GM21515 (cell line): ENCODE measurements around the gene APBB2.
"Not testable (repeated sequence)": the region's sequence is repeated elsewhere in the genome, so short reads cannot be mapped to it uniquely, and the experiment has no call there.

ENCODE experiments used
- ATAC-seq: cut with Tn5 transposase; IDR thresholded peaks from one replicate; pipeline ENCODE4 v1.9.1; 2021; ENCODE audit not compliant: unreplicated experiment

APBB2 gene

DNA sequence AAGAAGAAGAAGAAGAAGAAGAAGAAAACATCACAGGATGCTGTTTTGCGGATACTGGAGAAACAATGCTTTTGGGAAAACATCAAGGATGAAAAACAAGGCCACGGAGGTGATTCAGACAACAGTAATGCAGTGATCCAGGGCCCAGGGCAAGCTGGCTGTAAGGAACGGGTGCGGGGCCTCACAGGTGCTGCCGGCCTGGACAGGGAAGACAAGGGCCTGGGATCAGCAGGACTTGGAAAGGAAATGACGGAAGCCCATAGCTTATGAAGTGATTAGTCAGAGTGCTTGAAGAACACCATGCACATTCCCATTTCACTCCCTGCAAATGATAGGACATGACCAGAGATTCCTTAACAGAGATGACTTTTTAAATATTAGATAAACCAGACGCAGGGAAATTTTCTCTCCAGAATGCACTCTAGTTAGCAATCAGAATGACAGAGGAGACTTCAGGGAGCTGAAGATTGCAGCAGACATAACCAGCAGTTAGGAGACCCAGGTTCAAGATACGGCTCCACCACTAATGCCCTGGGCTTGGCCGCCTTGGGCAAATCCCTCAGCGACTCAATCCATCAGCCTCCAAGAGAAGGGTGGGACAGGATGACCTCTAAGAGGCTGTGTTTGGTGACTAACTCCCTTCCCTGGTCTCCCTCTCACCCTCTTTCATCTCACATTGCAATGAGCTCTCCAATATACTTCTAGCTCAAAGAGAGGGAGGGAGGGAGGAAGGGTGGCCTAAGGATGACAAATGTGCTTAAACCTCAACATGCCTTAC is 54.1 kb downstream of the APBB2 start:
- no peak for ATAC-seq

DNA sequence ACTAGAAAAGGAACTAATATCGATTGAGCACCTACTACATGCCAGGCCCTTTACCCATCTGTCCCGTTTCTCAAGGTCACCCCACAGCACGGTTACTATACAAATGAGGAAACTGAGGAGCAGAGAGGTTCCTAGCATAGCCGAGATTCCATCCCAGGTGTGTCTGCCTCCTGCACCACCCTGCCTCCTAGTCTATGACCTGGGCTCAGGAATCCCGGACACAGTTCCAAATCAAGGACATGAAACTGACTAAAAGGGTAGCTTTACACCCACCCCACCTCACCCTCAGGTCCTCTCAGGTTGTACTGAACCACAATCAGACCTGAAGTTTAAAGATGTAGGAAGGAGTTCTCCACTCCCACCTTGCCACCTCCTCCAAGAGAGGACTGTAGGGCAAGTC is 55.6 kb downstream of the APBB2 start:
- ATAC-seq: no peak

DNA sequence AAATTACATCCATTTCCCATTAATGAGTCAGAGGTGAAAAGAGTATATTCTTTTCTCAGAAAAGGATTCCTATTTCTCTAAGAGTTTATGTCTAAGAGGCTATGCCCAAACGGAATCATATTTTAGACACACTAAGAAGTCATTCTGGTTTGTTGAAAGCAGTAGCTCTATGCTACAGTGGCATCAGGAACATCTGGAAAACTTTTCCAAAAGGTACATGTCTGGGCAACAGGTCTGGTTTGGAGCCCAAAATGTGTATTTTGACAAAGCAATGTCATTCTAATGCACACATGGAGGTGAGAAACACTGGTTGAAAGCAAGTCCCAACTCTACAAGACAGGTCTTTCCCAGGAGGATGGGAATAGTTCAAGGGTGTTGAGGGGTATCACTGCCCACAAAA is 56.1 kb downstream of the APBB2 start:
- no peak for ATAC-seq

DNA sequence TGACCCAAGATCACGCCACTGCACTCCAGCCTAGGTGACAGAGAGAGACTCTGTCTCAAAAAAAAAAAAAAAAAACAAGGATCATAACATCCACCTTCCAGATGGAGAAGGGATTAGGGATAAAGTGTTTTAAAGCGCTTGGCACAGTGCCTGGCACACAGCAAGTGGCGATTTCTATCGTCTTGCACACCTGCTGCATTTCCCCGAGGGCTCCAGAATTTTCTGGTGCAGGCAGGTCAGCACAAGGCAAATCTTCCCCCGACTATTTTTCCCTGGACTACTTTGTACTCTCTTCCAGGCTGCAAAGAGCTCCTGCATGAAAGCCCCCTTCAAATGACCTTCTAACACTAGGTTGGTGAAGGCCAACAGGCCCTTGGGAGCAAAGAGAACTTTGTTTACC is 57.3 kb downstream of the APBB2 start:
- ATAC-seq: no peak

DNA sequence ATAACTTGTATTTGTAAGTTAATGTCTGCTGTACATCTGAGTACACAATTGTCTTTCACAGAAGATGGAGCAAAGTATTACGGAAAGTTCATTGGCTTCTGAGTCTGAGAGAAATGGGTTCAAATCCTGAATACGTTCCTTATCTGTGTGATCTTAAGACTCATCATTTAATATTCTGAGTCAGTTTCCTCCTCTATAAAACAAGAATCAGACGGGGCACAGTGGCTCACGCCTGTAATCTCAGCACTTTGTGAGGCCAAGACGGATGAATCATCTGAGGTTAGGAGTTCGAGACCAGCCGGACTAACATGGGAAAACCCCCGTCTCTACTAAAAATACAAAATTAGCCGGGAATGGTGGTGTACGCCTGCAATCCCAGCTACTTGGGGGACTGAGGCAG is 57.8 kb downstream of the APBB2 start:
- ATAC-seq: no peak

DNA sequence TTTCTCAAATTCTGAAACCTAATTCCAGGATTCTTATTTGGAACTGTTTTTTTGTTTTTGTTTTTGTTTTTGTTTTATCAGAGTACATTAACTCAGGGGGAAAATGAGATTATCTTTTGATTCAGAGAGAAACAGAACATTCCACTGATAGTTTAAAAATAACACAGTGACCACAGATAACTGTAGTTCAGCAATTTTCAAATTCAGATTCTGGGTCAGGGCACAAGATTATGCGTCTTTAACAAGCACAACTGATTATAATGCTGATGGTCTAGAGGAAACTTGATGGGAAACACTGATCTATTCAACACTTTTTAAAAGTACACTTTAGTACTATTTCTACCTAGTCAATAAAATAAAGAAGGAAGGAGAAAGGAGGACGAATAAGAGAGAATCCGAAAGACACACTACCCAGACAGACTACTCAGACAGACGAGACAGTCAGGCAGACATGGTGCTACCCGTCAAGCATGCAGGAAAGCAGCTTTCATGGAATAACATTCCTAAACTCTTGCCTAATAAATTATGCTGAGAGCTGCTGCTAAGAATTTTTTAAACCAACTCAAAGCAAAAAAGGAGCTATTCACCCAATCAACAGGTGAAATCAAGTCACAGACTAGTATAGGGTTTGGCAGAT is 59.0 kb downstream of the APBB2 start:
- no peak for ATAC-seq

DNA sequence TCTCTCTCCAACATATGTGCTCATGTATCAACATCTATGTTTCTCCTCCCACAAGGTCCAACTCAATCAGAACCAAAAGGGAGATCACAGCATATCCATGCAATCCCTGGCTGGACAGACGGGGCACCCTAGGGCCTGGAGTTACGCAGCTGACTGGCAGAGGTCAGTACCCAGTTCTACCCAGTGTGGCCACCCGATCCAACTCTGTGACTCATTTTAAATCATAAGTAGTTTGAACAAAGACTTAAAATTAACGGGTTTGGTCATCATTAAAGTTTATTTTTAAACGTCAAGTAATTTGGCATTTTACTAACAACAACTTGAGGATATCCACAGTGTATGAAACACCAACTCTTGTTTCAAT is 59.5 kb downstream of the APBB2 start:
- ATAC-seq: no peak

DNA sequence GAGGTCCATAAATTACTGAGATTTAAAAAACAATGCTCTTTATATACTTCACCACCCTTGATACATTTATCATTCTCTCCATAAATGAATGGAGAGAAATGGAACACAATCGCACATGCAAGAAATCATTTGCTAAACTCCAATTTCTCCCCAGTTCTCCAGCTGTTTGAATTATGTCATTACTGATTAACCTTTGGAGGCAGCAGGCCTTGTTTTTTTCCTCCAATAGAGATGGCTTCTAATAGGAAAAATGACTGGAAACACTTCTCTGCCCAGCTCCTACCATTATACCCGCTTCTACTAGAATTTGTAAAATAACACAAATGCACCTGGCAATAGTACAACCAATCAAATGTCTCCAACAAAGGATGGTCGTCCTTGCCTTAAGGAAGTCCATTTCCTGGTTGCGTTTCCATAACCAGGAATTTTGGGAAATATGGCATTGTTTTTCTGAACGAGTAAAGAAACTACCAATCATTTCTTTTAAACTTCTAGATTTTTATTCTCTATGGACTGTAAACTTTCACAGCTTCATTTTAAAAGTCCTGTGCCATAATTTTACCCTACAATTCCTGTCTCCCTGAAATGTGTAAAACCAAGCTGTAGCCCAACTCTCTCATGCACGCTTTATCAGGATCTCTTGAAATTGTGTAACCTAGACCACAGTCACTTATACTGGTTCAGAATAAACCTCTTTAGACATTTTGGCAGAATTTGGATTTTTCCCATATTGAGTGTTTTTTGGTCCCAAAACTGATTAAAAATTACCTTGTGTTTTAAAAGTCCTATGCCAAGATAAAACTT is 60.1 kb downstream of the APBB2 start:
- no peak for ATAC-seq

DNA sequence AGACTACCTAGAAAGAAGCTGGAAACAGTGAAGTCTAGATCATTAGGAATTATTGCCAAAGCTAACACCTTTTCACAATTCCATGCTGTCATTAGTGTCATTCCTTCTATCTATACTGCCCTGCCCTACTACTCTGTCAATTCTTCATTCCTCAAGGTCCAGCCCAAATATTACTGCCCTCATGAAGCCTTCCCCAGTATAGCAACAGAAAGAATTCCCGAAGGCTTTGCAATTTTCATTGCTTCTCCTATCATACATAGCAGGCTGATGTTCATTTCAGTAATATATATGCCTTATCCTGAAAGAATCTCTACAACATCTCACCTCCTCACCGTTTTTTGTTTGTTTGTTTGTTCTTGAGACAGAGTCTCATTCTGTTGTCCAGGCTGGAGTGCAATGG is 63.9 kb downstream of the APBB2 start:
- no peak for ATAC-seq

DNA sequence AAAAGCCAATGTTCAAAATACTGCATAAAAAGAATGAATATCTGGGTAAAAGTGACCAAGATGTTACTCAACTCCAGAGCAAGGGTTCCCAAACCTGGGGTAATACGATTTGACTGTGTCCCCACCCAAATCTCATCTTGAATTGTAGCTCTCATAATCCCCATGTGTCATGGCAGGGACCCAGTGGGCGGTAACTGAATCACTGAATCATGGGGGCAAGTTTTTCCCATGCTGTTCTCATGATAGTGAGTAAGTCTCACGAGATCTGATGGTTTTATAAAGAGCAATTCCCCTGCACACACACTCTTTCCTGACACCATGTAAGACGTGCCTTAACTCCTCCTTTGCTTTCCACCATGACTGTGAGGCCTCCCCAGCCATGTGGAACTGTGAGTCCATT is 64.8 kb downstream of the APBB2 start:
- not testable (repeated sequence) for ATAC-seq

DNA sequence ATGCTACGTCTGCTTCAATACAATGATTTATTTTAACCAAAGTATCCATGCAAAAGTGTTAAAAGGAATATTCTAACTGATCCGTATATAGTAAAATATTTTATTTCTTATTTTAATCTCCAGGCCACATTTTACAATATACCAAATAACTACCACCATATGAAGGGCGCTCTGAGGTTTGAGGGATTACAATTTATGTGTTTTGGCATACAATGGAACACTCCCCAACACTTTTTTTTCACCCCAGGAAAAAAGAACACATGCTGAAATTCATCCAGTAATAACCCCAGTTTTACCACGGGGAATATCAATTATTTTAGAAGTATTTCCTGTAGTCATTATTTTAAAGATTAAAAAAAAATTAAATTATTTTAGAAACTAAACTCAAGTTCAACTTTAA is 65.4 kb downstream of the APBB2 start:
- ATAC-seq: no peak

DNA sequence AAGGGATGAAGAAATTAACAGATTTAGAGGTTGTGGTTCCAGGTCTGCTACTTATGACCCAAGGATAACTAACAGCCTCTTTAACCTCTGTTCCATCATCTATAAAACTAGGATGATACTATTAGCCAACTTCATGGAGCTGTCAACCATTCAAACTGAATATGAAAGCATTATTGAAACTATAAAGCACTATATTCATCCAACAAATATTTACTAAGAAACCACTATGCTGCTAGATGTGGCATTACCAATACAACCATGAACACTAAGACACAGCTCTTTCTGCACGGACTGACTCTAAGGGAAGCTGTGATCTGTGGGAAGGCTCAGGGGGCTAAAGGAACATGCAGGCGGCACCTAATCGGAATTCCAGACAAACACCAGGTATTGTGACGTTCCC is 66.0 kb downstream of the APBB2 start:
- no peak for ATAC-seq

DNA sequence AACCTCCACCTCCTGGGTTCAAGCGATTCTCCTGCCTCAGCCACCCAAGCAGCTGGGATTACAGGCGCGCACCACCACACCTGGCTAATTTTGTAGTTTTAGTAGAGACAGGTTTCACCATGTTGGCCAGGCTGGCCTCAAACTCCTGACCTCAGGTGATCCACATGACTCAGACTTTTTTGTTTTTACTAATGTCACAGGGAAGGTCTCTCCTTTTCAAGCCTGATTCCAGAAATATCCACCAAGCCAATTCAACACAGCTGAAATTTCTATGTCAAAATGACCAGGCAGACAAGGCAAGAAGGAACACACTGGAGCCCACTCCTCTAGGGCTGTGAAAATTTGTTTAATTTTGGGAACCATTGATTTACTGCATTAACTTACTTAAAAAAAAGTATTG is 66.8 kb downstream of the APBB2 start:
- not testable (repeated sequence) for ATAC-seq

DNA sequence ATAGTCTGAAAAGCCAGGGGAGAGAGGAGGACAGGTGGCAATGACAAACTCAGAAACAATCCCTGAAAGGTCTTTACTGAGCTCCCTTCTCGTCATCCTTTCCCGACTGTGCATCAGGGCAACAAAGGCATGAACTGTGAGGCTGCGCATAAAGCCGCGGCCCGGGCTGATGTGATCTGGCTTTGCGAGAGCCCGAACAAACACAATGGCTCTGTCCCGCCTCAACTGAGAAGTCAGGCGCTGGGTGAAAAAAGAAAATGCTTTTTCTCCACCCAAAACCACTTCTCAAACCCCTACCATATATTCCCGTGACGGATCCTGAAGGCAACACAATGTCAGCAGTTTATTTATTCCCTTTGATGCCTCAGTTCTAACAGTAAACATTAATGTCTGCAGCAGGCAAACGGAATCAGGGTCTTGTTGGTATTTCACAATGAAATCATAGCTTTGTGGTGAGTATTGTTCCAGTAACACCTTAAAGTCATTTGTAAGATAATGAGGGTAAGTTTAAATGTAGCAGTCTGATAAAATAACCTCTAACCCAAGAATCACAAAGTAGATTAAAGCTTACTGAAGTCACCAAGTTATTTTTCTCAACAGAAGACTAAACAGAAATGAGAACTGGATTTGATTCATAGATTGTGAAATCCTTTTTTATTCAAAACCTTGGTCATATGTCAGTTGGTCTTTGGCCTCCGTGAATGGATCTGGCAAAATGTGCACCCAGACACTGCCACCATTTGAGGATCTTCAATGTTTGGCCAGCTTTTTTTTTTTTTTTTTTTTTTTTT is 67.4 kb downstream of the APBB2 start:
- ATAC-seq: no peak

DNA sequence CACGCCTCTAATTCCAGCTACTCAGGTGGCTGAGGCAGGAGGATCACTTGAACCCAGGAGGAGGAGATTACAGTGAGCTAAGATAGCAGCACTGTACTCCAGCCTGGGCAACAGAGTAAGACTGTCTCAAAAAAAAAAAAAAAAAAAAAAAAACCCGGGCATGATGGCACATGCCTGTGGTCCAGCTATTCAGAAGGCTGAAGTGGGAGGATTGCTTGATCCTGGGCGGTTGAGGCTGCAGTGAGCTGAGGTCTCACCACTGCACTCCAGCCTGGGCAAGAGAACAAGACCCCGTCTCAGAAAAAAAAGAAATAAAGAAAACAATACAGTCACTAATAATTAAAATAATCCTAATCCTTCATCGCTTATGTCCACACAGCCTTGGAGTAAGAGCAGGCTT is 68.1 kb downstream of the APBB2 start:
- no peak for ATAC-seq

DNA sequence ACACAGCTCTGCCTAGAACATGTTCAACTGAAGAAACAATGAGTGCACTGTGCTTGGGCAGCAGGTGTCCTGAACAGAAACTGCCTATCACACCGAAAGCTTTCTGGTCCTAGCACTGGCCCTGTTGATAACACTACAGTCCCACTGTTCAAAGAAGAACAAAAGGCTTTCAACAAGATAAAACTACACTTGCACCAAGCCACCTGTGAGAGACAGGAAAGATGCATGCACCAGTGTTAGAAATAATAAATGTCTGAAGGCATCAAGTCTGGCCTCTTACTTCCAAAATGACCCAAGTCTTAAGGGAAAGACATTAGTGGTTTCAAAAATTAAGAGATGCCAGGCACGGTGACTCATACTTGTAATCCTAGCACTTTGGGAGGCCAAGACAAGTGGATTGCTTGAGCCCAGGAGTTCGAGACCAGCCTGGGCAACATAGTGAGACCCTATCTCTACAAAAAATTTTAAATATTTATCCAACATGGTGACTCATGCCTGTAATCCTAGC is 68.7 kb downstream of the APBB2 start:
- ATAC-seq: no peak

DNA sequence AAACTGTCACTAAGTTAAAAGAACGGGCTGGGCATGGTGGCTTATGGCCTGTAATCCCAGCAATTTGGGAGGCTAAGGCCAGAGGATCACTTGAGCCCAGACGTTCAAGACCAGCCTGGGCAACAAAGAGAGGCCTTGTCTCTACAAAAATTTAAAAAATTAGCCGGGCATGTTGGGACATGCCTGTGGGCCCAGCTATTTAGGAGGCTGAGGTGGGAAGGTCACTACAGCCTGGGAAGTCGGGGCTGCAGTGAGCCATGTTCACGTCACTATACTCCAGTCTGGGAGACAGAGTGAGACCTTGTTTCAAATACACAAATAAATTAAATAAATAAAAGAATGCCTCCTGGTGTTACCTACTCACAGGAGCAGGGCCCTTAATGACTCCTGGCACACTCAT is 69.5 kb downstream of the APBB2 start:
- no peak for ATAC-seq

DNA sequence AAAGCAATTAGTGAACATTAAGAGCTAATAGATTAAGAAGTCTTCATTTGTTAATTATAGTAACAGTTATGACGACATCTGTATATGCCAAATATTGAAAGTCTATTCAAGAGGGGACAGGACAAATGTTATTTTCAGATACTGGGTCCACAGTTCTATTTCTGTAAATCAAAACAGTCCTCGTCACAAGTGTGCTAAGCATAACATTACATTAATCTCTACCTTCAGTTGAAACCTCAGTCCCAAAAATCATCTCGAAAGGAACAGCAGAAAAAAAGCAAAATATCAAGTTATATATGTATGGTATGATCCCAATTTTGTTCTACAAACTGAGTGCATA is 70.3 kb downstream of the APBB2 start:
- no peak for ATAC-seq

DNA sequence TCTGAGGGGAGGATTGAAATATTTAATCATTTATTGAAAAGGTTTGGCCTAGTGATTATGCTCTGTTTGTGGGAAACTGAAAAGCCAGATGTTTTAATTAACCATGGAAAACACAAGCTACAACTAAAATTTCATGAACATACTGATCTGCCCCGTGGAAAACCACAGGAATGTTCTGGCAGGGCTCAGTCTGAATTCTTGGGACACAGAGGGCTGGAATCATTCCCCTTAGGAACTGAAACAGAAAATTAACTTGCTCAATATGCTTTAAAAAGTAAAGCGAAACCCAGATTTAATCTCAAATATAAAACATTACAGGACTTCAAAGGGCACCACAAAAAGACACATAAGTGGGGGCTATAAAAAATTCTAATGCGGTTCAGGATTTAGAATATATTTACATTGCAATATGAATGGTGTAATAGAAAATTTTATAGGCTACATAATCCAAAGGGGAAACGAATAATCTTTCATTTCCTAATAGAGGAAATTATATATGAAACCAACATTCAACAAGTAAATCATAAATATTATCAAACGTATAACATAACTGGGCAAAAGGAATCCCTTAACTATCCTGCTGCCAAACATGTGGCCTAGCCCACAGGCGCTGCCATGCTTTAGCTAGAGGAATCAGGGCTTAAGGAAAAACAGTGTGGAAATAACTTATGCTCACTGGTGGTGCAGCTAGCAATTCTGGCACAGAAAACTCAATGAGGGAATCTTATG is 70.9 kb downstream of the APBB2 start:
- no peak for ATAC-seq
